Stimulated activated CD4-positive, alpha-beta T cell treated with anti-CD3 and anti-CD28 coated beads, TNF-alpha, amount 100 ng/mL, for 24 hours (primary cell): ENCODE results near the gene KLF11.
"Not testable (repeated sequence)": the region's sequence is repeated elsewhere in the genome, so short reads cannot be mapped to it uniquely, and the experiment has no call there.

ENCODE experiments used
- DNase-seq, 3 experiments: peaks; one replicate each; pipeline ENCODE4 v3.0.0-alpha.2; 2020; ENCODE audit warnings: low read depth in 3 of 3

The KLF11 gene

GRCh38 chr2:10084223-10084865 lies 41.0 kb downstream of the KLF11 start:
- no peak for DNase-seq

- DNase-seq, result no peak
Measured at GRCh38 chr2:10085043-10085667, 41.8 kb downstream of the KLF11 start.

- no peak for DNase-seq
Measured at GRCh38 chr2:10085668-10086059, 42.3 kb downstream of the KLF11 start.

GRCh38 chr2:10086950-10087349 lies 43.6 kb downstream of the KLF11 start:
- DNase-seq, result no peak

GRCh38 chr2:10087360-10087759 lies 44.0 kb downstream of the KLF11 start:
- DNase-seq, result no peak

GRCh38 chr2:10089565-10090190 lies 46.3 kb downstream of the KLF11 start:
- DNase-seq, result no peak

- no peak for DNase-seq
Measured at GRCh38 chr2:10091182-10091888, 48.0 kb downstream of the KLF11 start.

GRCh38 chr2:10091889-10092244 lies 48.5 kb downstream of the KLF11 start:
- not testable (repeated sequence) for DNase-seq

GRCh38 chr2:10094271-10094814 lies 51.0 kb downstream of the KLF11 start:
- no peak for DNase-seq

GRCh38 chr2:10095175-10095574 lies 51.8 kb downstream of the KLF11 start:
- no peak for DNase-seq

GRCh38 chr2:10096641-10097040 lies 53.3 kb downstream of the KLF11 start:
- no peak for DNase-seq

- DNase-seq, result peak in 1 of 3 experiments; percentile 45
Measured at GRCh38 chr2:10097352-10098148, 54.2 kb downstream of the KLF11 start.

- DNase-seq, result no peak
Measured at GRCh38 chr2:10101491-10101890, 58.1 kb downstream of the KLF11 start.

GRCh38 chr2:10103179-10103578 lies 59.8 kb downstream of the KLF11 start:
- no peak for DNase-seq
